Measurements from ENCODE around the gene CYB5R3.
A peak's percentile ranks its signal among the peaks of the same experiment; 100 is the strongest.
"Not testable (repeated sequence)": the region's sequence is repeated elsewhere in the genome, so short reads cannot be mapped to it uniquely, and the experiment has no call there.

CYB5R3 gene

DNA sequence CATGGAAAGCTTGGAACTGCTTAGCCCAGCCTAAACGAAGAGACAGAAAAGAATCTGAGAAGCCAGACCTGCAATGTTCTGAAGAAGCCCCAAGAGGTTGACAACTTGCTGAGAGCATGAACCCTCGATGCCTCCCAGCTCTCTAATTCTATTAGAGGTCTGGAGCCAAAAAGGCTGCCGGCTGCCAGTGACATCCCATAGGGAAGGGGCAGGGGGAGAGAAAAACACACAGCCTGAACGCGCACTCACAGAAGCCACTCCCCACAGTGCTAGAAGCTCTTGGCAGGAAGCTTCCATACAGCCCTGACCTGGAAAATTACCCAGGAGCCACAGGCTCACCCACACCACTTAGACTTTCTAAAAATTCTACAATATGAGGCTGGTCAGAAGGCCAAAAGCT lies 52.9 kb downstream of the CYB5R3 start:
- no peak for DNase-seq

DNA sequence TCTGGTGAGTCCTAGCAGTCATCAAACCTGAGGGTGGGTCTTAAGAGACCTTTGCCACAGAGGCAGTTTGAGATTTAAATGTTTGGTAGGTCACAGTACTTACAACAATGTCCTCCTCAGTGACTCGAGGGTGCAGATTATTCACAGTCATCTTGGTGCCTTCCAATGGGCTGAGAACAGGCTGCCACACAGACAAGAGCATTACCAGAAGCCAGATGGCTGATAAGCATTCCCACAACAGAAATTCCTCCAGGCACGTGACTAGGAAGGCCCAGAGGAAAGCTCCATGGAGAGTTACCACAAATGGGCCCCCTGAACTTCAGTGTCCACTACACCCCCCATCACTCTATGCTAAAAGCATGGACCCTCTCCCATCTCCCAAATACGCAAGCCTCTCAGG lies 53.8 kb downstream of the CYB5R3 start:
- no peak for DNase-seq

DNA sequence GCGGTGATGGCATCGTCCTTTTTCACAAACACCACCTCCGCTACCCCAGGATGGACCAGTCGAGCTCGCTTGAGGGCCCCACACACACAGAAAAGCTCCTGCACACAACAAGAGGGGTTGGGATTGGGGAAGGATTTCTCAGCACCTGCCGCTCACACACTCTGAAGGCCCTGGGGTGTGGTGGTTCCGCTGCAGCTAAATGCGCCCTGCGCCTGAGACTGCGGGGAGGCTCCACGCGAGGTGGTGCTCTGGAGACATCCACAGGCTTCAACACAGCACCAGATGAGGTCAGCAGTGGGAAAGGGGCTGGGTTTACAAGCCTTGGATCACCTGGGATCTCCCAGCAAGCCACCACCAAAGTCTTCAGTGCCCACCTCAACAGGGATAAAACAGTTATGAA lies 57.2 kb downstream of the CYB5R3 start:
- no peak for DNase-seq

DNA sequence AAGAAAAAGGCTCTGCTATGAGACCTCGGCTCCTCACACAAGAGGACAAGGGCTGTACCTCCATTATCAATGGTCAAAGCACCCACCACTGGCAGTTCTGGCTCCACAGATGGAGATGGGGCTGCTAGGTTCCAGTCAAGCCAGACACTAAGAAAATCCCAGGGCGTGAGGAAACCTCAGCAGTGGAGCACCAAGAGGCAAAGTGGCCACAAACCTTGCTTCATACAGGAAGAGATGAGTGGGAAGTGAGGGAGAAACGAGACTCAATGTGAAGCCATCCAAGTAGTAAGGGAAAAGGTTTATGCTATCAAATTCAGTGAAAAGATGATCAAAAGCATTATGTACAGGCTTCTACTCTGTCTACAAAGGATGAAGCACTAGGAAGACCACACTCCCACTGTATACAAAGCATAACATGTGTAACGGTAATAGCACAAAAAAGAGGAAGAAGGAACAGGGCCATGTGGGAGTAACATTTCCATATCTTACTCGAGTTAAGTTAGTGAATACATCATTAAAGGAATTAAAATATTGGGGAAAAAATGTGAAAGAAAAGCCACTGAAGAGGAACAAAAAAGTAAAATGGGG lies 61.5 kb downstream of the CYB5R3 start:
- DNase-seq, result no peak

GRCh38 chr22:42586381-42586780 lies 62.8 kb downstream of the CYB5R3 start:
- DNase-seq, result no peak

GRCh38 chr22:42585096-42585495 lies 64.1 kb downstream of the CYB5R3 start:
- DNase-seq, result no peak

DNA sequence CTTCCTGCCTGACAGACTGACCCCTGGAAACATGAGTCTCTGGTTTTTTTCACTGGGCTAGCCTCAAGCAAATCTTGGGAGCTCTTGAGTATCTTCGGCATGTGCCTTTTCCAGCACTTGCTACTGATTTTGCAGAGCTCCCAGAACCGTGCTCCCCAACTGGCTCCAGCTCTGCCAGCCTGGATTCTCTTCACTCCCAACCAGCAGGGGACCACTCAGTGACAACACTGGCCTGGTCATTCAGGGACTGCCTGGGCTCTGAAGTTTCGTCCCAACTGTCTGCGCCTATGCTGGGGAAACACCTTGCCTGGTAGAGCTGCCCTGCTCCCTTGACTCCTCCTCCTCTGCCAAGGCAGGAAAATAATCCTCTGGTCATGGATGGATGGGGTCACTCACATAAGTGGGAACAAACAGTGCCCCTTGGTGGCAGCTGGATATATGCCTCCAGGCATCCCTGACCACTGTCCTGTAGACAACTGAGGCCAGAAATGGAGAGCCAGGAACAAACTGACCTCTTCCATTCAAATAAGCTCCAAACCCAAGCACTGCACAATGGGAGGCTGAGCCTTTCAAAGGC lies 64.7 kb downstream of the CYB5R3 start:
- DNase-seq, result no peak

DNA sequence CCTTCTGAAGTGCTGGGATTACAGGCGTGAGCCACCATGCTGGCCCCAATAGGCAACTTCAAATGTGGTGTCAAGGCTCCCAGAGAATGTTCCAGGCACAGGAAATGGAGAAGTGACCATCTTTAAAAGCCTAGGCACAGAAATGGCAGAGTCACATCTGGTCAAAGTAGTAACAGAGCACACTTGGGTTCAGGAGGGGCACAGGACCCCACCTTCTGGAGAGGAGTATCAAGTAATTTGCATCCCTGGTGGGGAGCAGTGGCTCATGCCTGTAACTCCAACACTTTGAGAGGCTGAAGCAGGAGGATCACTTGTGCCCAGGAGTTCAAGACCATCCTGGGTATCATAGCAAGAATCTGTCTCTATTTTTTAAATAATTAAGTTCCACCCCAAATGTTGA lies 66.2 kb downstream of the CYB5R3 start:
- DNase-seq, result no peak

DNA sequence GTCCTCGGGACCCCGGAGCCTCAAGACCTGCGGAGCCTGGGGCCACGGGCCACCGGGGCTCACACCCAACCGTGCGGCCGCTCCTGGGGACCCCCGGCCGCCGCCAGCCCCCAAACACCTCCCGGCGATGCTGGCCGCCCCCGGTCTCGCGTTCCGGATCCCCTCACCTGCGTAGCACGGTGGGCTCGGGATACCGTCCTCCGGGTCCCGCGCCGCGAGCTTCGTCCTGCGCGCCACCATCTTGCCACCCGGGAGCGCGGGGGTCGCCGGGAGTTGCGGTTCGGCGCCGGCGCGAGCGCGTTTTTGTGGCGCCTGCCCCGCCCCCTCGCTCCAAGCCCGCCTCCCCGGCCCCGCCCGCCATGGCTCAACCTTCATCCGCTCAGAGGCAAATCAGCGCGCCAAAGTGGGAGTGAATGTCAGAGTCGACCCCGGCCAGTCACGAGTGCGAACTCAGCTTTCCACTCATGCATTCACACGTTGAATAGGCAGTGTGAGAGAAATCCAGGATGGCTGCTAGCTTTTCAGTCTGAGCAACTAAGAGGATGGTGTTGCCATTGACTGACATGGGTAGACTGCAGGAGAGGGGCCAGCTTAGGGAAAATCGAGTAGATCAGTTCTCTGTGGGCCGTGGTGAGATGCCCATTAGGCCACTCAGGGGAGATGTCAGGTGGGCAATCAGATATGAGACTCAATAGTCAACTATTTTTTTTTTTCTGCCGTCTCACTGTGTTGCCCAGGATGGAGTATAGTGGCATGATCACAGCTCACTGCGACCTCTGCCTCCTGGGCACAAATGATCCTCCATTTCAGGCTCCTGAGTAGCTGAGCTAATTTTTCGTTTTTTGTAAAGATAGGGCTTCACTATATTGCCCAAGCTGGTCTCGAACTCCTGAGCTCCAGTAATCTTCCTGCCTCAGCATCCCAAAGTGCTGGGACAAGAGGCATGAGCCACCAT lies 67.2 kb downstream of the CYB5R3 start:
- peak; percentile 70 for DNase-seq

DNA sequence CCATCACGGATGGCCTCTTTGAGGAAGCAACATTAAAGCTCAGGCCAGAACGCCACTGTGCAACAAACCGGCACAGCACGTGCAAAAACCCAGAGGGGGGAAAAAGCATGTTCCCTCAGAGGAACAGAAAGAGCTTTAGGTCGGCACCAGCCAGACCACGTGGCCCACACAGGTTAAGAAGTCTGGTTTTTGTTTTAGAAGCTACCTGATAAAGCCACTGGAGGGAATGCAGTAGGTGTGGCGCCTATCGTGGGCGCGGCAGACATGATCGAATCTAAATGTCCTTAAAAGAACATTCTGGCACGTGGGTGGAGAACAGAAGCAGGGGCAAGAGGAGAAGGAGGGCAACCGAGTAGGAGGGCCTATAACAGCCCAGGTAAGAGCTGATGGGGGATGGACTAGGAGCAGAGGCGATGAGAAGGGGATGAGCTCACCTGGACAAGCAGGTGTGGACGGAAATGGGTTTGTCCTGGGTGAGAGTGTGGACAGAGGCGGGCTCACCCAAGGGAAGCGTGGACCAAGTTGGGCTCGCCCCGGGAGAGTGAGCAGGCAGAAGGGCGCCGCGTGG lies 67.9 kb downstream of the CYB5R3 start:
- DNase-seq, result not testable (repeated sequence)

GRCh38 chr22:42580040-42580439 lies 69.2 kb downstream of the CYB5R3 start:
- not testable (repeated sequence) for DNase-seq

DNA sequence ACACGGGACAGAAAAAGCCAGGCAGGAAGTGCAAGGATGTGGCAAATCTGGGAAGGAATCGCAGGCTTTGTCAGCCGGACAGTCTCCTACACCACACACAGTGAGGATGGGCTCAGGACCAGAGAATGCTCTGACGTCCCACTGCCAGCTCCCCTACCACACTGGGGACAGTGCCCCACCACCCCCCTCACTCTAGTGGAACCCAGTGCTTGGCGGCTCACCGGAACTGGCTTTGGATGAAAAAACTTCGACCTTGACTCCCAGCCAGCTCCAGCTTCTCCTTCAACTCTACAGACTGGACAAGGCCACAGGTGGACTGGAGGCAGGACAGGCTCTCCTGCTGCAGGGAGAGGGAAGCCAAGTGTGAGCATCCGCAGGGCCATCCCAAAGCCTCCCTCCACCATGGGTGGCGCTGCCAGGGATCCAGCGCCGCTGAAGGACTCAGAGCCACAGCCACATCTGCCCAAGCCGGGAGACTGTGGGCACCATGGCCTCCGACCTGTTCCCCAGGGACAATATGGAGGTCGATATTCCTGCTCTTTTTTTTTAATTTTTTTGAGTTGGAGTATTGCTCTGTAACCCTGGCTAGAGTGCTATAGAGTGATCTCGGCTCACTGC lies 71.5 kb downstream of the CYB5R3 start:
- DNase-seq, result no peak

DNA sequence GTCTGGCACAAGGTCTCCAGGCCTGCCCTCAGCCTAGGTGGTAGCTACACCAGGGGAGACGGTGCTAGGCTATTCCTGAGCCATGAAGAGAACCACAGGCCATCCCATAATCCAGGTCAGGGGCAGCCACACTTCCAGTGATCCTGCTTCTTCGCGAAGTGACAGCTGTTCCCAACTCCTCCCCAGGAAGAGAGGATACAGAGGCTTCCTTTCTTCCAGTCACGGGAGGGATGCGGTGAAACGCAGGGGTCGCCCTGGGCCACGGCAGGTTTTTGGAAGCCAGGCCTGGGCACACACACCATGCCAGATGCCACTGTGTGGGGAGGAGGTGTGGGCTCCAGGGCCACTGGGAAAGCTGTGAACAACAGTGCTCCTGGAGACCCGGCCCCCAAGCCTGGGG lies 72.1 kb downstream of the CYB5R3 start:
- DNase-seq, result not testable (repeated sequence)

- not testable (repeated sequence) for DNase-seq
Measured at GRCh38 chr22:42575996-42576574, 73.1 kb downstream of the CYB5R3 start.

DNA sequence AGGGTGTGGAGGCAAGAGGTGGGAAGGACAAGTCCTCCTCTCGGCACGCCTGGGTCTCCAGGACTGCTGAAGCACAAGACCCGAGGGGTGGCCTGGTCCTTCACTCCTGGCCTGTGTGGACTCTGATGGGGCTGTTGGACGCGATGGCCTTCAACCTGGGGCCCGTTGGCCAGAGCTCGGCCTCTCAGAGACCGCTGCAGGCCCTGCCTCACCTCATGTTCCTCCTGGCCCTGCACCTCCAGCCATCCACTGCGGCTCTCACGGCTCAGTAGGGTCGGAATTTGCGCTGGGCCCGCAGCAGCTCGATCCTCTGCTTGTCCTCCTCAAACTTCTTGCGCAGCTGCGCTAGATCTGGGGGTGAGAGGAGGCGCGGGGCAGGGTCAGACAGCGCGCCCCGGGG lies 74.7 kb downstream of the CYB5R3 start:
- not testable (repeated sequence) for DNase-seq

DNA sequence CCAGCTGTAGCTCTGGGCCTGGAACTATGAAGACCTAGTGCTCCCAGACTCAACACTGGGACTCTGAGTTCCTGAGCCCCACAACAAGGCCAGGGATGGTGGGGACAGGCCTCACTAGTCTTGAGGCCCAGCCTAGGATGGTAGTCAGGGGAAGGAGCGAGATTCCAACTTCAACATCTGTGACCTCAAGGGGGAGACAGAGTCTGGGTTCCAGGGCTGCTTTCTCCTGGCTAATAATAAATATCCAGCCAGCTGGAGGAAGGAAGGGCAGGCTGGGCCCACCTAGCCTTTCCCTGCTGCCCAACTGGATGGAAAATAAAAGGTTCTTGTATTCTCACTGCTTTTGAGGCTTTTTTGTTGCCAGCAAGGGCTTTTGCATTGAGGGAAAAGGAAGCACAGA lies 75.1 kb downstream of the CYB5R3 start:
- DNase-seq, result not testable (repeated sequence)

DNA sequence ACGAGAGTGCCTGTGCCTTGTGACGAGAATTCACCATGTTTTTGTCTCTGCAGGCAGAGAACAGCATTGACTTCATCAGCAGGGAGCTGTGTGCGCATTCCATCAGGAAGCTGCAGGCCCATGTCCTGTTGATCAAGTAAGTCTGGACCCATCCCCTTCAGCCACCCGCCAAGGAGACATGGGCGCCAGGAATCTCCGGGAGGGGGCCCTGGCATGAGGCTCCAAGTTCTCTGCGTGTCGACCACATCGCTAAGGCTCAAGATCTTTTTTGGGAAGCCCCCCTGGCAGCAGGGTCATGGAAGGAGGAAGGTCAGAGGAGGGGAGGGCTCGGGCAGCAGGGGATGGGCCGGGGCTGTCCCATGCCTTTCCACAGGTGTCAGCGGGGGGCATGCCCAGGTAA lies 78.1 kb downstream of the CYB5R3 start:
- not testable (repeated sequence) for DNase-seq

DNA sequence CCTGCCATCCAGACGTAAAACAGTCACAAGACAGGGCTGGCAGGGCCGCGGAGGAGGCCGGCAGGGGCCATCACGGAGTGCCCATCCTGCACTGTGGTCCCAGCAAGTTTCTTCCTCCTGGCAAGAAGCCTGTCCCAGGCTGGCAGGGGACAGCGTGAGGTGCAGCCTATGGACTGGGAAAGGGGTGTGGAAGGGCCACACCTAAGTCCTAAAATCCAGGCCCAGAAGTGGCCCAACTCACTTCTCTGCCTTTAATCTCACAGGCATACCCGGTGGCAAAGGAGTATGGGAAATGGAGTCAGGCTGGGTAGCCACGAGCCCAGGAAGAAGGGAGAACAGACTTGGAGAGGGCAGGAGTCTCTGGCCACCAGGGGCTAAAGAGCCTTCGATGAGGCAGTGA lies 78.6 kb downstream of the CYB5R3 start:
- DNase-seq, result not testable (repeated sequence)

DNA sequence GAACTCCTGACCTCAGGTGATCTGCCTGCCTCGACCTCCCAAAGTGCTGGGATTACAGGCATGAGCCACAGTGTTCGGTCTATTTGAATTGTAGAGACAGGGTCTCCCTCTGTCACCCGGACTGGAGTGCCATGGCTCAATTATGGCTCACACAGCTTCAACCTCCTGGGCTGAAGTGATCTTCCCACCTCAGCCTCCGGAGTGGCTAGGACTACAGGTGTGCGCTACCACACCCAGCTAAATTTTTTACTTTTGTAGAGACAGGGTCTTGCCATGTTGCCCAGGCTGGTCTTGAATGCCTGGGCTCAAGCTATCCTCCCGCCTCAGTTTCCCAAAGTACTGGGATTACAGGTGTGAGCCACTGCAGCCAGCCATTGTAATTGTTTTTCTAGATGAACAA lies 81.2 kb downstream of the CYB5R3 start:
- not testable (repeated sequence) for DNase-seq

Measured in GDM1 (cell line).